ENCODE measurements around the gene LZTR1. TPM values are rescaled to one million over a fixed set of nuclear protein-coding genes. Genes with fewer than 3 reads are reported as not detected.
"Not testable (repeated sequence)": the region's sequence is repeated elsewhere in the genome, so short reads cannot be mapped to it uniquely, and the experiment has no call there.

Gene LZTR1
- total and polyA plus RNA-seq, 3 experiments from 2014 or later: 17.1 to 78.7 (median 75.0) TPM

GRCh38 chr22:20939457-20940185 is 42.5 kb upstream of the LZTR1 start:
- H3K27me3 Mint-ChIP-seq; H3K9me3 ChIP-seq (ENCODE audit: low read length); H3K27me3 ChIP-seq (ENCODE audit: insufficient read depth, low read length, poor library complexity, severe bottlenecking); DNase-seq; H3K9me3 Mint-ChIP-seq; CTCF ChIA-PET; H3K4me3 ChIP-seq (ENCODE audit: low read length); H3K27ac ChIP-seq (ENCODE audit: low read depth, low read length): not testable (repeated sequence)
- H3K36me3 Mint-ChIP-seq: peaks cover 0 to 61% (median 7%) of the 10 kb centered on the region in 3 donors
- Histone ChIP-seq H3K4me1 (ENCODE audit: insufficient read depth, low read length) (peaks cover 62% of the 10 kb centered on the region), H3K36me3 (ENCODE audit: insufficient read depth, low read length) (peaks cover 23% of the 10 kb centered on the region)
- peaks cover 65 to 93% (median 79%) of the 10 kb centered on the region in 3 donors for H3K4me1 Mint-ChIP-seq
- H3K27ac Mint-ChIP-seq: peak overlapping the region in 3 of 8 donors; percentile 22 to 74 (median 25)
- POLR2A ChIA-PET: interaction anchor here (0.7 kb wide), 1 partner anchor 18 kb away, joined by 4 read pairs; no protein-coding TSS in a partner anchor
- peak overlapping the region in 5 of 7 donors; percentile 25 to 81 (median 43) for H3K4me3 Mint-ChIP-seq

GRCh38 chr22:20940186-20940651 is 41.9 kb upstream of the LZTR1 start:
- H3K4me1 Mint-ChIP-seq: peaks cover 67 to 90% (median 82%) of the 10 kb centered on the region in 3 donors
- H3K4me3 ChIP-seq (ENCODE audit: low read length): no peak overlapping the region

GRCh38 chr22:20940904-20941385 is 41.2 kb upstream of the LZTR1 start:
- Mint-ChIP-seq H3K27me3 (no peaks in the 10 kb centered on the region), H3K27ac (peak overlapping the region in 5 of 8 donors; percentile 1 to 67 (median 33)), H3K9me3 (no peaks in the 10 kb centered on the region), H3K4me1 (peaks cover 72 to 91% (median 87%) of the 10 kb centered on the region in 3 donors), H3K4me3 (peak overlapping the region in 6 of 7 donors; percentile 3 to 59 (median 42)), H3K36me3 (peaks cover 0 to 56% (median 7%) of the 10 kb centered on the region in 3 donors)
- POLR2A ChIA-PET: no interaction called here
- H3K9me3 ChIP-seq (ENCODE audit: low read length): no peaks in the 10 kb centered on the region
- H3K27me3 ChIP-seq (ENCODE audit: insufficient read depth, low read length, poor library complexity, severe bottlenecking): no peaks in the 10 kb centered on the region
- CTCF ChIA-PET: no interaction called here
- no peak overlapping the region for H3K27ac ChIP-seq (ENCODE audit: low read depth, low read length)
- H3K4me3 ChIP-seq (ENCODE audit: low read length): no peak overlapping the region
- peaks cover 57% of the 10 kb centered on the region for H3K4me1 ChIP-seq (ENCODE audit: insufficient read depth, low read length)
- no peak for DNase-seq
- peaks cover 21% of the 10 kb centered on the region for H3K36me3 ChIP-seq (ENCODE audit: insufficient read depth, low read length)

More at GRCh38 chr22:20940186-20940651, 41.9 kb upstream of the LZTR1 start:
- H3K36me3 Mint-ChIP-seq: peaks cover 0 to 59% (median 7%) of the 10 kb centered on the region in 3 donors
- DNase-seq: no peak
- Histone ChIP-seq H3K9me3 (ENCODE audit: low read length) (no peaks in the 10 kb centered on the region), H3K36me3 (ENCODE audit: insufficient read depth, low read length) (peaks cover 23% of the 10 kb centered on the region), H3K27ac (ENCODE audit: low read depth, low read length) (no peak overlapping the region), H3K27me3 (ENCODE audit: insufficient read depth, low read length, poor library complexity, severe bottlenecking) (no peaks in the 10 kb centered on the region), H3K4me1 (ENCODE audit: insufficient read depth, low read length) (peaks cover 61% of the 10 kb centered on the region)
- no peaks in the 10 kb centered on the region for H3K27me3 Mint-ChIP-seq
- no peaks in the 10 kb centered on the region for H3K9me3 Mint-ChIP-seq
- H3K4me3 Mint-ChIP-seq: peak overlapping the region in 6 of 7 donors; percentile 3 to 59 (median 42)
- ChIA-PET CTCF (no interaction called here), POLR2A (interaction anchor here (0.7 kb wide), 1 partner anchor 18 kb away, joined by 4 read pairs; no protein-coding TSS in a partner anchor)
- peak overlapping the region in 3 of 8 donors; percentile 22 to 67 (median 59) for H3K27ac Mint-ChIP-seq

- H3K4me3 Mint-ChIP-seq: peak overlapping the region in 4 of 7 donors; percentile 5 to 77 (median 34)
- H3K9me3 ChIP-seq (ENCODE audit: low read length); DNase-seq; H3K27me3 ChIP-seq (ENCODE audit: insufficient read depth, low read length, poor library complexity, severe bottlenecking); H3K36me3 ChIP-seq (ENCODE audit: insufficient read depth, low read length); H3K9me3 Mint-ChIP-seq; H3K4me3 ChIP-seq (ENCODE audit: low read length); POLR2A ChIA-PET; CTCF ChIA-PET; H3K27ac ChIP-seq (ENCODE audit: low read depth, low read length); H3K27me3 Mint-ChIP-seq: not testable (repeated sequence)
- H3K4me1 ChIP-seq (ENCODE audit: insufficient read depth, low read length): peaks cover 45% of the 10 kb centered on the region
- H3K4me1 Mint-ChIP-seq: peaks cover 72 to 89% (median 88%) of the 10 kb centered on the region in 3 donors
- H3K27ac Mint-ChIP-seq: peak overlapping the region in 7 of 8 donors; percentile 4 to 80 (median 69)
- peaks cover 0 to 51% (median 7%) of the 10 kb centered on the region in 3 donors for H3K36me3 Mint-ChIP-seq
Measured at GRCh38 chr22:20942203-20942902, 39.7 kb upstream of the LZTR1 start.

- Mint-ChIP-seq H3K36me3 (peaks cover 0 to 52% (median 5%) of the 10 kb centered on the region in 3 donors), H3K4me3 (peak overlapping the region in 3 of 7 donors; percentile 2 to 51 (median 17)), H3K27me3 (no peaks in the 10 kb centered on the region), H3K9me3 (no peaks in the 10 kb centered on the region), H3K27ac (peak overlapping the region in 6 of 8 donors; percentile 6 to 53 (median 34)), H3K4me1 (peaks cover 69 to 86% (median 84%) of the 10 kb centered on the region in 3 donors)
- DNase-seq: no peak
- Histone ChIP-seq H3K27me3 (ENCODE audit: insufficient read depth, low read length, poor library complexity, severe bottlenecking) (no peaks in the 10 kb centered on the region), H3K4me1 (ENCODE audit: insufficient read depth, low read length) (peaks cover 35% of the 10 kb centered on the region), H3K9me3 (ENCODE audit: low read length) (no peaks in the 10 kb centered on the region), H3K27ac (ENCODE audit: low read depth, low read length) (no peak overlapping the region), H3K4me3 (ENCODE audit: low read length) (no peak overlapping the region), H3K36me3 (ENCODE audit: insufficient read depth, low read length) (peaks cover 9% of the 10 kb centered on the region)
- ChIA-PET CTCF (no interaction called here), POLR2A (interaction anchor here (0.6 kb wide), 1 partner anchor 10 kb away, joined by 4 read pairs; no protein-coding TSS in a partner anchor)
Measured at GRCh38 chr22:20943104-20943933, 38.8 kb upstream of the LZTR1 start.

GRCh38 chr22:20944042-20944441 is 38.1 kb upstream of the LZTR1 start:
- H3K27ac Mint-ChIP-seq: peak overlapping the region in 2 of 8 donors; percentile 17 to 82
- H3K9me3 ChIP-seq (ENCODE audit: low read length): no peaks in the 10 kb centered on the region
- H3K4me1 ChIP-seq (ENCODE audit: insufficient read depth, low read length): peaks cover 31% of the 10 kb centered on the region
- ChIA-PET CTCF (no interaction called here), POLR2A (interaction anchor here (0.6 kb wide), 1 partner anchor 9 kb away, joined by 4 read pairs; no protein-coding TSS in a partner anchor)
- H3K9me3 Mint-ChIP-seq: no peaks in the 10 kb centered on the region
- H3K27ac ChIP-seq (ENCODE audit: low read depth, low read length): no peak overlapping the region
- no peak overlapping the region for H3K4me3 ChIP-seq (ENCODE audit: low read length)
- H3K4me1 Mint-ChIP-seq: peaks cover 64 to 85% (median 83%) of the 10 kb centered on the region in 3 donors
- peaks cover 14% of the 10 kb centered on the region for H3K36me3 ChIP-seq (ENCODE audit: insufficient read depth, low read length)
- DNase-seq: no peak
- H3K27me3 ChIP-seq (ENCODE audit: insufficient read depth, low read length, poor library complexity, severe bottlenecking): no peaks in the 10 kb centered on the region
- H3K4me3 Mint-ChIP-seq: no peak overlapping the region
- no peaks in the 10 kb centered on the region for H3K27me3 Mint-ChIP-seq
- peaks cover 0 to 50% (median 2%) of the 10 kb centered on the region in 3 donors for H3K36me3 Mint-ChIP-seq

GRCh38 chr22:20945578-20945934 is 36.5 kb upstream of the LZTR1 start:
- Mint-ChIP-seq H3K36me3 (peaks cover 0 to 52% (median 10%) of the 10 kb centered on the region in 3 donors), H3K4me1 (peaks cover 61 to 80% (median 79%) of the 10 kb centered on the region in 3 donors), H3K27me3 (no peaks in the 10 kb centered on the region), H3K9me3 (no peaks in the 10 kb centered on the region), H3K4me3 (no peak overlapping the region), H3K27ac (peak overlapping the region in 4 of 8 donors; percentile 43 to 91 (median 68))
- POLR2A ChIA-PET: no interaction called here
- Histone ChIP-seq H3K9me3 (ENCODE audit: low read length) (no peaks in the 10 kb centered on the region), H3K36me3 (ENCODE audit: insufficient read depth, low read length) (peaks cover 28% of the 10 kb centered on the region), H3K4me3 (ENCODE audit: low read length) (no peak overlapping the region), H3K27me3 (ENCODE audit: insufficient read depth, low read length, poor library complexity, severe bottlenecking) (no peaks in the 10 kb centered on the region), H3K4me1 (ENCODE audit: insufficient read depth, low read length) (peaks cover 24% of the 10 kb centered on the region), H3K27ac (ENCODE audit: low read depth, low read length) (no peak overlapping the region)
- DNase-seq: no peak
- CTCF ChIA-PET: no interaction called here
